Measurements from ENCODE around the gene FRAT2.

- TF ChIP-seq POLR2A (IDR thresholded peaks at IDR 0.05) (no peak), POLR2AphosphoS5 (IDR thresholded peaks at IDR 0.05; ENCODE audit: insufficient read depth in 1 of 2, low read depth in 1 of 2) (no peak)
Measured at GRCh38 chr10:97373456-97373855, 38.9 kb upstream of the FRAT2 start.
